GM19463 (cell line): ENCODE data around the gene TNKS1BP1.

Experiments
- ATAC-seq: cut with Tn5 transposase; IDR thresholded peaks from one replicate; pipeline ENCODE4 v1.9.1; 2021; ENCODE audit warnings: mild to moderate bottlenecking, moderate library complexity; ENCODE audit not compliant: unreplicated experiment

The TNKS1BP1 gene

GRCh38 chr11:57262157-57262556 lies 62.6 kb downstream of the TNKS1BP1 start:
- ATAC-seq = no peak

GRCh38 chr11:57260937-57261783 lies 63.6 kb downstream of the TNKS1BP1 start:
- ATAC-seq = no peak

- no peak for ATAC-seq
Observed at GRCh38 chr11:57256119-57256518, 68.6 kb downstream of the TNKS1BP1 start.

- ATAC-seq = no peak
Observed at GRCh38 chr11:57255618-57256017, 69.1 kb downstream of the TNKS1BP1 start.

- no peak for ATAC-seq
Observed at GRCh38 chr11:57254631-57255030, 70.1 kb downstream of the TNKS1BP1 start.

GRCh38 chr11:57251491-57252104 lies 73.2 kb downstream of the TNKS1BP1 start:
- ATAC-seq = no peak

GRCh38 chr11:57251037-57251436 lies 73.7 kb downstream of the TNKS1BP1 start:
- ATAC-seq = no peak
